H54 (cell line): ENCODE data around the gene MRM3.

Experiments
- DNase-seq: peaks from one replicate; pipeline ENCODE4 v3.0.0; 2011; ENCODE audit warnings: low spot score, mixed read lengths; ENCODE audit not compliant: insufficient read length
- FAIRE-seq: peaks from 3 replicates; lab custom pipeline; 2011; peaks lifted over from hg19 to GRCh38; lab: Jason Lieb, UNC
- POLR2A ChIP-seq: IDR thresholded peaks from 2 replicates; pipeline ENCODE4 v1.6.1; 2011; ENCODE audit warnings: low read depth, mild to moderate bottlenecking, low read length

Gene MRM3

DNA sequence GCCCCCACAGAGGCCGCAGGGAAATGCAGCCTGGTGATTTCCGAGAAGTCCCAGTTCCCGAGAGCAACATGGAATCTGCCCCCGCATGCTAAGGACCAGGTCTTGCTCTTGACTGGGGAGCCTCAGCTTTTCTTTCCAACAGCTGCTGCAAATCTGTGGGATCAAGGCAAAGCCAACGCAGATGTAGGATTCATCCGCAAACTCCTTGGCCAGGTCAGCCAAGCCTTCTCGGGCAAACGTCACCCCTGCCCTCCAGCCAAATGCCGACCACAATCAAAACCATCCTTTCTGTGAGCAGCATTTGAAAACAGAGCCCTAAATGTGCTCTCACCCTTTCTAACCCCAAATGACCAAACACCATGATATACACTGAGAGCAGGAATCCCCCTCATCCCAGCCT is 54.0 kb downstream of the MRM3 start:
- FAIRE-seq (no peak), DNase-seq (no peak)
- no peak for TF ChIP-seq POLR2A

GRCh38 chr17:838486-838885 is 56.3 kb downstream of the MRM3 start:
- no peak for FAIRE-seq
- DNase-seq, result no peak

DNA sequence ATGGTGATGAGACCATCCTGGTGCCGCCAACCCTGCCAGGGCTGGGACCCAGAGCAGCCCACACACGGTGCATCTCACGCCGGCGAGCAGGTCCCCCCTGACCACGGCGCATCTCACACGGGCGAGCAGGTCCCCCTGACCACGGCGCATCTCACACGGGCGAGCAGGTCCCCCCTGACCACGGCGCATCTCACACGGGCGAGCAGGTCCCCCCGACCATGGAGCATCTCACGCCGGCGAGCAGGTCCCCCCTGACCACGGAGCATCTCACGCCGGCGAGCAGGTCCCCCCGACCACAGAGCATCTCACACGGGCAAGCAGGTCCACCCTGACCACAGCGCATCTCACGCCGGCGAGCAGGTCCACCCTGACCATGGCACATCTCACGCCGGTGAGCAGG is 59.2 kb downstream of the MRM3 start:
- FAIRE-seq, result no peak
- TF ChIP-seq POLR2A, result no peak
- no peak for DNase-seq

More at GRCh38 chr17:838486-838885, 56.3 kb downstream of the MRM3 start:
- TF ChIP-seq POLR2A, result no peak
